ENCODE results near the gene DEK. TPM values are rescaled to one million over a fixed set of nuclear protein-coding genes. Genes with fewer than 3 reads are reported as not detected.

Gene DEK
- total and polyA plus RNA-seq, 9 donors = 54.1 to 143 (median 78.9) TPM

DNA sequence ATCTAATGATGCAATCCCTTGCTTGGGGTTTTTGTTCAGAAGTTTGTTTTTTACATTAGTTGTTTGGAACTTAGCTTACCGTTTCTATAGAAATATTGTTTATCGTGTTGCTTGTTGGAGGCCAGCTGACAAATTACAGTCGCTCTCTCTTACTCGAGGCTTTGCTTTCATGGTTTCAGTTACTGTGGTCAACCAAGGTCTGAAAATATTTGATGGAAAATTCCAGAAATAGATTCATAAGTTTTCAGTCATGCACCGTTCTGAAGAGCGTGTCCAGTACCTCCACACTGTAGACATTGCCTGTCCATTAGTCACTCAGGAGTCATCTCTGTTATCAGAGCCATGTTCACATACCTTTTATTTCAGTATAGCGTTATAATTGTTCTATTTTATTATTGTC lies 47.9 kb downstream of the DEK start:
- TF ChIP-seq POLR2A (IDR thresholded peaks at IDR 0.05) (no peak), EP300 (IDR thresholded peaks at IDR 0.05) (no peak)
- TF ChIP-seq, protein P1, sequence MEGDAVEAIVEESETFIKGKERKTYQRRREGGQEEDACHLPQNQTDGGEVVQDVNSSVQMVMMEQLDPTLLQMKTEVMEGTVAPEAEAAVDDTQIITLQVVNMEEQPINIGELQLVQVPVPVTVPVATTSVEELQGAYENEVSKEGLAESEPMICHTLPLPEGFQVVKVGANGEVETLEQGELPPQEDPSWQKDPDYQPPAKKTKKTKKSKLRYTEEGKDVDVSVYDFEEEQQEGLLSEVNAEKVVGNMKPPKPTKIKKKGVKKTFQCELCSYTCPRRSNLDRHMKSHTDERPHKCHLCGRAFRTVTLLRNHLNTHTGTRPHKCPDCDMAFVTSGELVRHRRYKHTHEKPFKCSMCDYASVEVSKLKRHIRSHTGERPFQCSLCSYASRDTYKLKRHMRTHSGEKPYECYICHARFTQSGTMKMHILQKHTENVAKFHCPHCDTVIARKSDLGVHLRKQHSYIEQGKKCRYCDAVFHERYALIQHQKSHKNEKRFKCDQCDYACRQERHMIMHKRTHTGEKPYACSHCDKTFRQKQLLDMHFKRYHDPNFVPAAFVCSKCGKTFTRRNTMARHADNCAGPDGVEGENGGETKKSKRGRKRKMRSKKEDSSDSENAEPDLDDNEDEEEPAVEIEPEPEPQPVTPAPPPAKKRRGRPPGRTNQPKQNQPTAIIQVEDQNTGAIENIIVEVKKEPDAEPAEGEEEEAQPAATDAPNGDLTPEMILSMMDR (IDR thresholded peaks at IDR 0.05) = no peak
- WGBS, 3 donors = 74 to 88% (median 81%) methylated on average over 7 of the region's 7 CpGs
- no peaks in the 10 kb centered on the region for H3K36me3 ChIP-seq
- H3K4me1 ChIP-seq (ENCODE audit: insufficient read depth) = no peaks in the 10 kb centered on the region
- H3K4me3 ChIP-seq = no peak overlapping the region
- no peak for DNase-seq
- no peaks in the 10 kb centered on the region for H3K27me3 ChIP-seq
- H3K27ac ChIP-seq = no peak overlapping the region
- no peaks in the 10 kb centered on the region for H3K9me3 ChIP-seq
- intact Hi-C loops (cut with DNase I) = no loop called here

DNA sequence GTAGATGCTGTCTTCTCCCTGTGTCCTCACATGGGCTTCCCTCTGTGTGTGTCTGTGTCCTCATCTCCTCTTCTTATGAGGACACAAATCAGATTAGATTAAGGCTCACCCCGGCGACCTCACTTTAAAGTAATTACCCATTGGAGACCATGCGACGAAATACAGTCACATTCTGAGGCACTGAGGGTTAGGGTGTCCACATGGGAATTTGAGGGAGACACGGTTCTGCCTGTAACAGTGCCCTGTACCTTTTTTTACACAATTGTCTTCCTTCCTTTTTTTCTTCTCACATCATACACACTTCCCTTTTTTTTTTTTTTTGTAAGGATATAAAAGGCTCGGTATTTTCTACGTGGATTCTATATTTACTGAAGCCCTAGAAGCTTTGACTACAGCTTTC lies 48.9 kb downstream of the DEK start:
- no peak for DNase-seq
- Histone ChIP-seq H3K27me3 (no peaks in the 10 kb centered on the region), H3K27ac (no peak overlapping the region), H3K4me1 (ENCODE audit: insufficient read depth) (no peaks in the 10 kb centered on the region), H3K36me3 (no peaks in the 10 kb centered on the region), H3K4me3 (no peak overlapping the region), H3K9me3 (no peaks in the 10 kb centered on the region)
- intact Hi-C loops (cut with DNase I) = no loop called here
- 86 to 88% (median 87%) methylated on average over 7 of the region's 7 CpGs for WGBS, 3 donors
- TF ChIP-seq POLR2A (IDR thresholded peaks at IDR 0.05) = no peak
- TF ChIP-seq, protein P1 (IDR thresholded peaks at IDR 0.05) = no peak
- TF ChIP-seq EP300 (IDR thresholded peaks at IDR 0.05) = no peak

DNA sequence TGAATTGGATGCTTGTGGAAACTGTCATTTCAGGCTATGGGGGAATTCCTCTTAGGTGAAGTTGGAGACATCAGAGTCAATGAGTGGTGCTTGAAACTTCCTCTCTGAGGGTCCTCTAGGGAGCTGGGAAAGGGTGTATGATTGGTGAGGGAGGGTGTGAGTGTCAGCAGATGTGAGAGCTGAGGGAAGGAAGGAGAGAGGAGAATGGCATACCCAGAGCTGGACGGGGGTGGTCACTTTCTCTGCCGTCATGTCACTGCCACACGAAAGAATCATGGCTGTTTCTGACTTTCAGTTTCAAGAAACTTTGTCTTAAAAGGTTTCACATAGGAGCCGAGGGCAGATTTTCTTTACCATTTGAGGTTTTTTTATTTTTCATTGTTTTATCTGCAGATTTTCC lies 50.3 kb downstream of the DEK start:
- H3K27me3 ChIP-seq = no peaks in the 10 kb centered on the region
- no peaks in the 10 kb centered on the region for H3K9me3 ChIP-seq
- H3K36me3 ChIP-seq = no peaks in the 10 kb centered on the region
- H3K27ac ChIP-seq = no peak overlapping the region
- H3K4me1 ChIP-seq (ENCODE audit: insufficient read depth) = no peaks in the 10 kb centered on the region
- DNase-seq = no peak
- H3K4me3 ChIP-seq = no peak overlapping the region
- intact Hi-C loops (cut with DNase I) = no loop called here
- no peak for TF ChIP-seq EP300 (IDR thresholded peaks at IDR 0.05)
- TF ChIP-seq, protein P1 (IDR thresholded peaks at IDR 0.05) = no peak
- TF ChIP-seq POLR2A (IDR thresholded peaks at IDR 0.05) = no peak
- 82 to 91% (median 86%) methylated on average over 4 of the region's 4 CpGs for WGBS, 3 donors

DNA sequence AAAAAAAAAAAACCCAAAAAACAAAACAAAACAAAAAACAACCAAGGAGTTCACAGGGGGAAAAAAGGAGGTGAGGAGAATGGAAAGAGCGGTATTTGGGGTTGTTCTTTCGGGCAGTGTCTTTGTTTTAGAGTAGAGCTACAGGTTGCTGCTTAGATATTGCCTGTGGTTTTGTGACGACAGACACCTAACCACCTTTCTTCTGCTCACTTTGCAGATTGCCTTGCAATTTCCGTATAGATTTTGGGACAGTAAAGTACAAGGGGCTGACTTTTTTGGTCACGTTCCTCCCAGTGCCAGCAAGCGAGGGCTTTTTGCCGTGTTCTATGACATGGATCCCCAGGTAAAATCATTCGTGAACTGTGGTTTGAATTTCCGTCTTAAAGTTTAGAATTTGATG lies 50.9 kb downstream of the DEK start:
- Histone ChIP-seq H3K27me3 (no peaks in the 10 kb centered on the region), H3K4me1 (ENCODE audit: insufficient read depth) (no peaks in the 10 kb centered on the region), H3K4me3 (no peak overlapping the region), H3K9me3 (no peaks in the 10 kb centered on the region), H3K27ac (no peak overlapping the region), H3K36me3 (no peaks in the 10 kb centered on the region)
- intact Hi-C loops (cut with DNase I) = no loop called here
- DNase-seq = no peak
- no peak for TF ChIP-seq EP300 (IDR thresholded peaks at IDR 0.05)
- TF ChIP-seq, protein P1 (IDR thresholded peaks at IDR 0.05) = no peak
- TF ChIP-seq POLR2A (IDR thresholded peaks at IDR 0.05) = no peak
- 94 to 97% (median 97%) methylated on average over 9 of the region's 9 CpGs for WGBS, 3 donors

DNA sequence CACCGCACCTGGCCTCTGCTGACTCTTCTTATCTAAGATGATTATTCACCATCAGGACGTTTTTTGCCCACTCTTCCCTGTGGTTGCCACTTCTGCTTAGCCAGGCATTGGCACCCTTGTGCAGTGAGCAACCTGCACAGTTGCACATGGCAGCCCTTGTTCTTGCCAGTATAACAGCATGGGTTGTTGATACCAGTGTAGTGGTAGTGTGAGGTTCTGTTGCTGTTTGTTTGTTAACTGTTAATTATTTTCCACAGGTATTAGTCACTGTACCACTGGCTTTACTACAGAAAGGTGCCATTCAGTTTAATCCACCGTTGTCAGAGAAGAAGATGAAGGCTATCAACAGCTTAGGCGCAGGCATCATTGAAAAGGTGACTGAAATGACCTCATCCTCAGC lies 52.1 kb downstream of the DEK start:
- no peak overlapping the region for H3K4me3 ChIP-seq
- no peaks in the 10 kb centered on the region for H3K27me3 ChIP-seq
- no peak for TF ChIP-seq POLR2A (IDR thresholded peaks at IDR 0.05)
- TF ChIP-seq, protein P1 (IDR thresholded peaks at IDR 0.05) = no peak
- TF ChIP-seq EP300 (IDR thresholded peaks at IDR 0.05) = no peak
- DNase-seq = no peak
- 80 to 87% (median 84%) methylated on average over 4 of the region's 4 CpGs for WGBS, 3 donors
- no peaks in the 10 kb centered on the region for H3K36me3 ChIP-seq
- no peaks in the 10 kb centered on the region for H3K4me1 ChIP-seq (ENCODE audit: insufficient read depth)
- H3K9me3 ChIP-seq = no peaks in the 10 kb centered on the region
- intact Hi-C loops (cut with DNase I) = no loop called here
- no peak overlapping the region for H3K27ac ChIP-seq
